SK-N-SH (cell line): ENCODE results near the gene HOMER2.

Experiments used
- CHD2 ChIP-seq: fragments of 150-350 bp; IDR thresholded peaks from 2 replicates; pipeline ENCODE4 v1.6.1; 2018; ENCODE audit warnings: low read length; ENCODE audit not compliant: partially characterized antibody
- GABPA ChIP-seq: IDR thresholded peaks from 2 replicates; pipeline ENCODE4 v1.4.0; 2012; ENCODE audit warnings: low read depth, mild to moderate bottlenecking
- GATA2 ChIP-seq: sonication (generic); formaldehyde crosslinking; IDR thresholded peaks from 2 replicates; pipeline ENCODE4 v1.5.0; 2020; ENCODE audit warnings: mild to moderate bottlenecking, missing genetic modification reagents
- MAX ChIP-seq: IDR thresholded peaks from 2 replicates; pipeline ENCODE4 v1.4.0; 2012; ENCODE audit warnings: low read depth
- POLR2AphosphoS5 ChIP-seq: IDR thresholded peaks from 2 replicates; pipeline ENCODE4 v1.6.1; 2012; ENCODE audit warnings: low read depth, low read length
- SIN3A ChIP-seq: IDR thresholded peaks from 2 replicates; pipeline ENCODE4 v1.6.1; 2012; ENCODE audit warnings: low read depth, mild to moderate bottlenecking, low read length, moderate library complexity, borderline replicate concordance
- TCF12 ChIP-seq: IDR thresholded peaks from 2 replicates; pipeline ENCODE4 v1.4.0; 2012
- YY1 ChIP-seq: IDR thresholded peaks from 2 replicates; pipeline ENCODE4 v1.4.0; 2012; ENCODE audit warnings: low read depth, mild to moderate bottlenecking
- TF ChIP-seq, protein P1 (sequence below): fragments of 200-600 bp; sonication (generic); IDR thresholded peaks from 2 replicates; pipeline ENCODE4 v1.6.1; 2017; ENCODE audit warnings: antibody characterized with exemption, mild to moderate bottlenecking, moderate library complexity
- TF ChIP-seq, protein P2 (sequence below): fragments of 150-350 bp; IDR thresholded peaks from 2 replicates; pipeline ENCODE4 v1.6.1; 2017; ENCODE audit warnings: antibody characterized with exemption, low read length, low read depth, borderline replicate concordance

GRCh38 chr15:82937712-82938058, 14.8 kb downstream of the HOMER2 start:
- TF ChIP-seq, protein P1, sequence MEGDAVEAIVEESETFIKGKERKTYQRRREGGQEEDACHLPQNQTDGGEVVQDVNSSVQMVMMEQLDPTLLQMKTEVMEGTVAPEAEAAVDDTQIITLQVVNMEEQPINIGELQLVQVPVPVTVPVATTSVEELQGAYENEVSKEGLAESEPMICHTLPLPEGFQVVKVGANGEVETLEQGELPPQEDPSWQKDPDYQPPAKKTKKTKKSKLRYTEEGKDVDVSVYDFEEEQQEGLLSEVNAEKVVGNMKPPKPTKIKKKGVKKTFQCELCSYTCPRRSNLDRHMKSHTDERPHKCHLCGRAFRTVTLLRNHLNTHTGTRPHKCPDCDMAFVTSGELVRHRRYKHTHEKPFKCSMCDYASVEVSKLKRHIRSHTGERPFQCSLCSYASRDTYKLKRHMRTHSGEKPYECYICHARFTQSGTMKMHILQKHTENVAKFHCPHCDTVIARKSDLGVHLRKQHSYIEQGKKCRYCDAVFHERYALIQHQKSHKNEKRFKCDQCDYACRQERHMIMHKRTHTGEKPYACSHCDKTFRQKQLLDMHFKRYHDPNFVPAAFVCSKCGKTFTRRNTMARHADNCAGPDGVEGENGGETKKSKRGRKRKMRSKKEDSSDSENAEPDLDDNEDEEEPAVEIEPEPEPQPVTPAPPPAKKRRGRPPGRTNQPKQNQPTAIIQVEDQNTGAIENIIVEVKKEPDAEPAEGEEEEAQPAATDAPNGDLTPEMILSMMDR: no peak
- TF ChIP-seq POLR2AphosphoS5 (no peak), TCF12 (no peak), YY1 (no peak), GABPA (no peak), SIN3A (no peak), GATA2 (CRISPR knock-in tag) (no peak), MAX (no peak), CHD2 (no peak)
- TF ChIP-seq, protein P2, sequence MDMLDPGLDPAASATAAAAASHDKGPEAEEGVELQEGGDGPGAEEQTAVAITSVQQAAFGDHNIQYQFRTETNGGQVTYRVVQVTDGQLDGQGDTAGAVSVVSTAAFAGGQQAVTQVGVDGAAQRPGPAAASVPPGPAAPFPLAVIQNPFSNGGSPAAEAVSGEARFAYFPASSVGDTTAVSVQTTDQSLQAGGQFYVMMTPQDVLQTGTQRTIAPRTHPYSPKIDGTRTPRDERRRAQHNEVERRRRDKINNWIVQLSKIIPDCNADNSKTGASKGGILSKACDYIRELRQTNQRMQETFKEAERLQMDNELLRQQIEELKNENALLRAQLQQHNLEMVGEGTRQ: no peak
